ENCODE results near the gene MASP1. TPM values are rescaled to one million over a fixed set of nuclear protein-coding genes. Genes with fewer than 3 reads are reported as not detected.

The MASP1 gene
- total RNA-seq, 1 experiment from 2014 or later, result not detected

GRCh38 chr3:187325632-187326031 lies 34.1 kb upstream of the MASP1 start:
- TF ChIP-seq, protein P1, sequence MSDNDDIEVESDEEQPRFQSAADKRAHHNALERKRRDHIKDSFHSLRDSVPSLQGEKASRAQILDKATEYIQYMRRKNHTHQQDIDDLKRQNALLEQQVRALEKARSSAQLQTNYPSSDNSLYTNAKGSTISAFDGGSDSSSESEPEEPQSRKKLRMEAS (IDR thresholded peaks at IDR 0.05), result no peak
- TF ChIP-seq FOSL1 (IDR thresholded peaks at IDR 0.05; ENCODE audit: low read depth) (no peak), YY1 (IDR thresholded peaks at IDR 0.05; ENCODE audit: extremely low read depth, insufficient replicate concordance, low read depth, low read length) (no peak), ATF3 (IDR thresholded peaks at IDR 0.05) (no peak), TCF7L2 (IDR thresholded peaks at IDR 0.05; ENCODE audit: borderline replicate concordance, extremely low read depth, insufficient read depth, insufficient read length) (no peak), ZNF274 (IDR thresholded peaks at IDR 0.05; ENCODE audit: low read depth, low read length) (no peak)
- TF ChIP-seq, protein P2, sequence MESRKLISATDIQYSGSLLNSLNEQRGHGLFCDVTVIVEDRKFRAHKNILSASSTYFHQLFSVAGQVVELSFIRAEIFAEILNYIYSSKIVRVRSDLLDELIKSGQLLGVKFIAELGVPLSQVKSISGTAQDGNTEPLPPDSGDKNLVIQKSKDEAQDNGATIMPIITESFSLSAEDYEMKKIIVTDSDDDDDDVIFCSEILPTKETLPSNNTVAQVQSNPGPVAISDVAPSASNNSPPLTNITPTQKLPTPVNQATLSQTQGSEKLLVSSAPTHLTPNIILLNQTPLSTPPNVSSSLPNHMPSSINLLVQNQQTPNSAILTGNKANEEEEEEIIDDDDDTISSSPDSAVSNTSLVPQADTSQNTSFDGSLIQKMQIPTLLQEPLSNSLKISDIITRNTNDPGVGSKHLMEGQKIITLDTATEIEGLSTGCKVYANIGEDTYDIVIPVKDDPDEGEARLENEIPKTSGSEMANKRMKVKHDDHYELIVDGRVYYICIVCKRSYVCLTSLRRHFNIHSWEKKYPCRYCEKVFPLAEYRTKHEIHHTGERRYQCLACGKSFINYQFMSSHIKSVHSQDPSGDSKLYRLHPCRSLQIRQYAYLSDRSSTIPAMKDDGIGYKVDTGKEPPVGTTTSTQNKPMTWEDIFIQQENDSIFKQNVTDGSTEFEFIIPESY (IDR thresholded peaks at IDR 0.05; ENCODE audit: extremely low read depth, insufficient replicate concordance, low read length), result no peak
- ChIA-PET RAD21 (ENCODE audit: low non-redundant PET in 1 of 2, low total read pairs in 2 of 2, uncharacterized antibody in 2 of 2, unreplicated experiment in 2 of 2) (no interaction called here), POLR2A (no interaction called here), CTCF (interaction anchor here (2.6 kb wide), 1 partner anchor 354 kb away, joined by 8 read pairs; no protein-coding TSS in a partner anchor)
- H3K9me3 ChIP-seq (ENCODE audit: control insufficient read depth in 1 of 2, insufficient read depth in 1 of 2, low read depth in 1 of 2, low read length in 2 of 2), result no peaks in the 10 kb centered on the region
- no peaks in the 10 kb centered on the region for H4K20me1 ChIP-seq (ENCODE audit: insufficient read depth)
- DNase-seq (ENCODE audit: low read depth, low spot score) (no peak), ATAC-seq (no peak)
- H3K9me2 ChIP-seq (ENCODE audit: insufficient read depth), result no peaks in the 10 kb centered on the region
- H3K36me3 ChIP-seq (ENCODE audit: control insufficient read depth in 1 of 2, insufficient read depth in 2 of 2, low read length in 2 of 2), result no peaks in the 10 kb centered on the region
- no peaks in the 10 kb centered on the region for H3K79me2 ChIP-seq (ENCODE audit: insufficient read depth, low read length)
- no peaks in the 10 kb centered on the region for H3K4me1 ChIP-seq (ENCODE audit: control insufficient read depth in 1 of 2, insufficient read depth in 2 of 2, low read length in 2 of 2)
- no peak overlapping the region for H3K4me2 ChIP-seq (ENCODE audit: low read length)
- BruUV-seq (replicated peaks), result no TSS peak
- H3K27me3 ChIP-seq (ENCODE audit: insufficient read depth, low read length), result peaks cover 37% of the 10 kb centered on the region
- H3K4me3 ChIP-seq (replicated peaks in 1 of 2; ENCODE audit: low read depth in 1 of 2, low read length in 2 of 2), result no peak overlapping the region
- no peak overlapping the region for H3K9ac ChIP-seq (ENCODE audit: low read length)
- no peak overlapping the region for H2AFZ ChIP-seq (ENCODE audit: low read depth, low read length, poor library complexity, severe bottlenecking)
- H3K27ac ChIP-seq (ENCODE audit: low read depth, low read length), result no peak overlapping the region
- intact Hi-C loops (cut with micrococcal nuclease), result no loop called here
